ENCODE data around the gene GABRP. TPM values are rescaled to one million over a fixed set of nuclear protein-coding genes. Genes with fewer than 3 reads are reported as not detected.
"Not testable (repeated sequence)": the region's sequence is repeated elsewhere in the genome, so short reads cannot be mapped to it uniquely, and the experiment has no call there.

Gene GABRP
- total and polyA plus RNA-seq, 11 donors: 0.08 to 2.9 (median 0.23) TPM; not detected in 3

GRCh38 chr5:170758481-170758880 is 25.0 kb upstream of the GABRP start:
- Histone ChIP-seq H3K27me3 (no peaks in the 10 kb centered on the region), H3K4me1 (peaks cover 0 to 45% (median 20%) of the 10 kb centered on the region in 12 donors), H3K9me3 (no peaks in the 10 kb centered on the region), H3K27ac (peak overlapping the region in 11 of 12 donors; percentile 76 to 96 (median 88)), H3K4me3 (no peak overlapping the region), H3K36me3 (no peaks in the 10 kb centered on the region)
- TF ChIP-seq CTCF (IDR thresholded peaks at IDR 0.05) (no peak), POLR2A (IDR thresholded peaks at IDR 0.05) (no peak)
- ATAC-seq (no peak), DNase-seq (no peak)
- intact Hi-C loops (cut with DNase I): no loop called here
- WGBS, 4 donors: 76 to 77% (median 77%) methylated on average over 3 of the region's 3 CpGs

GRCh38 chr5:170760113-170760512 is 23.4 kb upstream of the GABRP start:
- WGBS, 4 donors: 76 to 86% (median 78%) methylated on average over 9 of the region's 9 CpGs
- Histone ChIP-seq H3K9me3 (no peaks in the 10 kb centered on the region), H3K36me3 (no peaks in the 10 kb centered on the region), H3K27ac (peak overlapping the region in 3 of 12 donors; percentile 28 to 89 (median 87)), H3K27me3 (no peaks in the 10 kb centered on the region), H3K4me1 (peaks cover 0 to 50% (median 19%) of the 10 kb centered on the region in 12 donors), H3K4me3 (no peak overlapping the region)
- intact Hi-C loops (cut with DNase I): no loop called here
- TF ChIP-seq CTCF (IDR thresholded peaks at IDR 0.05) (no peak), POLR2A (IDR thresholded peaks at IDR 0.05) (no peak)
- no peak for DNase-seq
- ATAC-seq: no peak

GRCh38 chr5:170761048-170761707 is 22.3 kb upstream of the GABRP start:
- no peak for TF ChIP-seq POLR2A (IDR thresholded peaks at IDR 0.05)
- no peak for TF ChIP-seq CTCF (IDR thresholded peaks at IDR 0.05)
- intact Hi-C loops (cut with DNase I): no loop called here
- Histone ChIP-seq H3K27ac (no peak overlapping the region), H3K4me1 (peaks cover 0 to 41% (median 15%) of the 10 kb centered on the region in 12 donors), H3K36me3 (no peaks in the 10 kb centered on the region), H3K4me3 (no peak overlapping the region), H3K9me3 (no peaks in the 10 kb centered on the region), H3K27me3 (no peaks in the 10 kb centered on the region)
- 91 to 97% (median 92%) methylated on average over 7 of the region's 7 CpGs for WGBS, 4 donors
- no peak for ATAC-seq
- no peak for DNase-seq

- WGBS, 4 donors: 91 to 96% (median 93%) methylated on average over 6 of the region's 6 CpGs
- H3K4me1 ChIP-seq: peaks cover 0 to 36% (median 13%) of the 10 kb centered on the region in 12 donors
- no peaks in the 10 kb centered on the region for H3K9me3 ChIP-seq
- TF ChIP-seq CTCF (IDR thresholded peaks at IDR 0.05) (no peak), POLR2A (IDR thresholded peaks at IDR 0.05) (no peak)
- H3K4me3 ChIP-seq: no peak overlapping the region
- ATAC-seq (no peak), DNase-seq (no peak)
- intact Hi-C loops (cut with DNase I): no loop called here
- H3K36me3 ChIP-seq: no peaks in the 10 kb centered on the region
- no peaks in the 10 kb centered on the region for H3K27me3 ChIP-seq
- no peak overlapping the region for H3K27ac ChIP-seq
Observed at GRCh38 chr5:170761708-170762066, 21.8 kb upstream of the GABRP start.

GRCh38 chr5:170762298-170762697 is 21.2 kb upstream of the GABRP start:
- H3K36me3 ChIP-seq; H3K9me3 ChIP-seq; intact Hi-C loops (cut with DNase I); DNase-seq; ATAC-seq; H3K27ac ChIP-seq; H3K4me3 ChIP-seq; H3K27me3 ChIP-seq: not testable (repeated sequence)
- WGBS, 4 donors: 92 to 97% (median 96%) methylated on average over 9 of the region's 9 CpGs
- peaks cover 0 to 32% (median 8%) of the 10 kb centered on the region in 12 donors for H3K4me1 ChIP-seq

- intact Hi-C loops (cut with DNase I); H3K4me3 ChIP-seq; ATAC-seq; DNase-seq; H3K4me1 ChIP-seq; H3K9me3 ChIP-seq; H3K36me3 ChIP-seq; H3K27me3 ChIP-seq; H3K27ac ChIP-seq: not testable (repeated sequence)
- WGBS, 4 donors: 73 to 82% (median 81%) methylated on average over 9 of the region's 9 CpGs
Observed at GRCh38 chr5:170765868-170766267, 17.7 kb upstream of the GABRP start.
